Measurements from ENCODE around the gene TOM1L2.
"Not testable (repeated sequence)": the region's sequence is repeated elsewhere in the genome, so short reads cannot be mapped to it uniquely, and the experiment has no call there.

TOM1L2 gene

DNA sequence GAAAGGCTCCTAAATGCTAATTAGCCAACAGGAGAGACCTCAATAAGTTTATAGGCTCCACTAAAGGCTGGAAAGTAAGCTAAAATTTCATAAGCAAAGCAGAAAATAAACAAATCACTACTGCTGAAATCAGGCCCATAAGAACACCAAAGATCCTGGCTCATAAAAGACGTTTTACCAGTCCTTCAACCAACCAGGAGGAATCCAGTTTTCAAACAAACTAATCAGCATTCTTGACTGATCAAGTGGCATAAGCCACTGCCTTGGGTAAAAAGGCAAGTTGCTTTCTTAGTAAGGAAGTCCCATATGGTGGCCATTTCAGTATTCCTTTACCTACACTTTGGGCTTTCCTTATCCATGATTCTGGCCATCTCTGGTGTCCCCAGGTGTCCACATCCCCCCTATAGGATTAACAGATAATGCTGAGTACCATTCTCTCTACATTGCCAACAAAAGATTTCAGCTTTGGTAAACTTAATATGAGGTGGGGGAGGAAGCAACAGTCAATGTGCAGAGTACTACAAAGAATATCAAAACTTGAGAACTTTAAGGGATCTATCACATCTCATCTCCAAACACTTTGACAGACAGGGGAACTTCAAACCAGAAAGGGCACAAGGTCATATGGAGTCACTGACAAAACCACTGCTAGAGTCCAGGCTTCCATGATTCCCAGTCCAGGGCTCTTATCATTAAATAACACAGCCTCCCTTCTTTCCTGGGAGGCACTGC, 1.3 kb downstream of the TOM1L2 start:
- no peak for FAIRE-seq

- no peak for FAIRE-seq
Observed at GRCh38 chr17:17966399-17966798, 5.8 kb downstream of the TOM1L2 start.

GRCh38 chr17:17965152-17965721, 7.0 kb downstream of the TOM1L2 start:
- no peak for FAIRE-seq

- FAIRE-seq: no peak
Observed at GRCh38 chr17:17964710-17965109, 7.5 kb downstream of the TOM1L2 start.

DNA sequence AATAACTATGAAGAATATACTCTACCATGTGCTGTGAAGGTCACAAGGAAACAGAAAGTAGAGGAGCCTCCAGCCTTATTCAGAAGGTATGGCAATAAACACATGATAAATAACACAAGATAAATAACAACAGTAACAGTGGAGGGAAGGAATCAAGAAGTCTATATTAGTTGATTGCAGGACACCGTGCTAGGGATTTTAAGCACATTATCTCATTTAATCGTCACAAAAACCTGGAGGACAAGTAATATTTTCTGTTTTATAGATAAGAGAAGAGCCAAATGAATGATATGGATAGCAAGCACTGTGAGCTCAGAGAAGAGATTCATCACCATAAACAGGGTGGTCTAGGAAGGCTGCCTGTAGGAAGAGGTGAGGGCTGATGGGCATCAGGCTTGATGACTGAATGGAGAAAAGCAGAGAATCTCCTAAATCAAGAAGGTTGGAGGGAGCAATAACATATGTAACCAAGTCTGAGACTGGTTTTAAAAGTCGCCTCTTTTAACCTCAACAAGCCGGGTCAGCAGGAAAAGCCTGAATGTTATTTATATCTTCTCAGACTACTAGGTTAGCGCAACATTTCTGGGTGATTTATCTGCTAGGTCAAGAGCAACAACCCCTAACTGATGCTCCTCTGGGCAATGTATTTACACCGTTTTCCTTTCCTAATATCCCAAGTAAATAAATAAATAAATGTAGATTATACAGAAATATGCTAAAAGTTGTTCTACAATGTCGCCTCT, 8.3 kb downstream of the TOM1L2 start:
- no peak for FAIRE-seq

DNA sequence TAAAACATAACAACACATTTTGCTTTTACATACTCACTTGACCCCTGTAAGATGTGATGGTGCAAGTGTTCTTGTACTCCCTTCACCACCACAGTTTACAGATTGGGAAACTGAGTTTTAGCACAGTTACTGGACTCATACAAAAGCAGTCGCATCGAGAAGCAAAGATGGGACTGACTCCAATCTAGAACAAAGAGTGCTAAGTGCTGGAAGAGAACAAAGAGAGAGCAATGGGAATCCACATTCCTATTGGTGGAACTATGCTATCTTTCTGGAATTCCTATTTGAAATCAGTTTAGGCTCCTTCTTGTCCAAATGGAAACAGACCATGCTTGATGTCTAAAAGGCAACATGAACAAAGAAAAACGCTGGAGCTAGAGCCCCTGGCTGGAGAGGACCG, 9.1 kb downstream of the TOM1L2 start:
- FAIRE-seq: no peak

- no peak for FAIRE-seq
Observed at GRCh38 chr17:17960500-17961030, 11.6 kb downstream of the TOM1L2 start.

DNA sequence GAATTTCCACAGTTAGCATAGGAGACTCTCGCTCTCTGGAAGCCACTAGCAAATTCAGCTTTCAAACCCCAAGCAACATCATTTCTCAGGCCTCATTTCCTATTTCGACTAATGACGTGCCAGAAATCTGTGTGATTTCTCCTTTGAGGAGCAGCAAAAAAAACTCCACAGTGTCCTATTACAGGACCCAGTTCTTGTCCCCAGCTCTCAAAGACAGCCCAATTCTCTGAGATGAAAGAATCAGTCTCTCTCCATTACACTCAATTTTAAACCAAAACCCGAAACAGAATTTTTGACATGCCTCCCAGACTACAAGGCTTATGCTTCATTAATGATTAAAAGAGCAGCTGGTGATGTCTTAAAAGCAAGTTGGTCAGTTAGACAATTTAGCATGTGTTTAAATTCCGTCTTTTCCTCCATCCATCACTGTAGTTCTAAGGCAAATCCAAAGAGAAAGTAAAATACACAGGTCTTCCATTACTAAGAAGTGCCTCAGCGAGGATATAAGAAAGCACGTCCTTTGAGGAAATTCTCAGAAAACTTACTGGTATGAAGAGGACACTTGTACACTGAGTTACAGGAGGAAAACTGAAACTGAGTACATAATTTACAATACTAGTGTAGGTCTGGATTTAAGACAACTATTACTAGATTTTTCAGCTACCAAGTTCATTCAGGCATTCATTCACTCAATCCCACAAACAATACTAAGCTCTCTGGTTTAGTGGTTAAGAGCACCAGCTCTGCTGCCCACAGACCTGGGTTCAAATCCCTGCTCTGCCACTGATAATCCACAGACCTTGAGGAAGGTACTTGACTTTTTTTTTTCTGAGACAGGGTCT, 12.5 kb downstream of the TOM1L2 start:
- FAIRE-seq: peak; percentile 82

DNA sequence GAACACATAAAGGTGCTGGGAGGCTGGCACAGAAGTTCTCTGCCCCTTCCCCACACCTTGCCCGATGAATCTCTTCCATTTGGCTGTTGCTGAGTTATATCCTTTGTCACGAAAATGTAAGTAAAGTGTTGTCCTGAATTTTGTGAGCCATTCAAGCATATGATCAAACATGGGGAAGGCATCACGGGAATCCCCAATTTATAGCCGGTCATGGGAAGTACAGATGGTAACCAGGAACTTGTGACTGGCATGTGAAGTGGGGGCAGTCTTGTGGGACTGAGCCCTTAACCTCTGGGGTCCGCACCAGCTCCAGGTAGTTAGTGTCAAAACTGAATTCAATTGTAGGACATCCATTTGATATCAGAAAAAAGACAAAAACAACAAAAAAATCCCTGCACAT, 13.2 kb downstream of the TOM1L2 start:
- FAIRE-seq: no peak

DNA sequence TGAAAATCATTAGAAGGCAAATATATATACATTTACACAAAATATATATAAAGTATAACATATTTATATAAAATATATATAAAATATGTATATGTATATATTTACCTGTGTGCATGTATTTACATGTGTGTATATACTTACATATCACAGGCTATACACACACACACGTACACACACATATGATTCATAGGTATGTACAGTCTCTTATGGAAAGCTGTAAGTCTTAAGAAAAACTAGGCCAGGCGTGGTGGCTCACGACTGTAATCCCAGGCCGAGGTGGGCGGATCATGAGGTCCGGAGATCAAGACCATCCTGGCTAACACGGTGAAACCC, 14.7 kb downstream of the TOM1L2 start:
- FAIRE-seq: peak; percentile 30

GRCh38 chr17:17955790-17956341, 16.3 kb downstream of the TOM1L2 start:
- FAIRE-seq: not testable (repeated sequence)

DNA sequence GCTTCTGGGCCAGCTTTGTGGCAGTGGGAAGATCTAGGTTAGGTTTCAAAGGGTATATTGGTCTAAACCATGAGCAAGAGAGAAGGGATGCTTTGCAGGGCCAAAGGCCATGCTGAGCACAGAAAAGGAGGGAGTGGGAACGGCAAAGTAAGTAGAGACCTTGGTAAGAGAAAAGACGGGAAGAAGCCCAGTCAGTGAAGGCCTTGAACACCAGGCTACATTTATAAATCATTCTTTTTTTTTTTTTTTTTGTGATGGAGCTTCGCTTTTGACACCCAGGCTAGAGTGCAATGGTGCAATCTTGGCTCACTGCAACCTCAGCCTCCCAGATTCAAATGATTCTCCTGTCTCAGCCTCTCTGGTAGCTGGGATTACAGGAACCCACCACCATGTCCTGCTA, 18.1 kb downstream of the TOM1L2 start:
- FAIRE-seq: no peak

DNA sequence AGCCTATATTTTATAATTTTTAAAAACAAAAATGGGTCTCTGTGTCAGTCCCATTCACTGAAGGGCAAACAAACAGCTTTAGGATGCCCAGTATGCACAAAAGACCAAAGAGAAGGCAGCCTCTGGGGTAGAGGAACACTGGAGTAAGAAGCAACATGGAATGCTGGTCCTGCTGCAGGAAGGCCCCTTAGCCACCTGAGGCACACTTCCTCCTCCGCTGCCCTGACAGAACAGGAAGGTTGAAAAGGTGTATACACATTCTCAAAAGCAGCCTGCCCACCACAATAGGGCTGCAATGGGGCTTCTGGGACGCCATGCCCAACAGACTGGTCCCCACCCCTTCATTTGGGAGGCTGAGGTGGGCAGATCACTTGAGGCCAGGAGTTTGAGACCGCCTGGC, 19.5 kb downstream of the TOM1L2 start:
- no peak for FAIRE-seq

GRCh38 chr17:17951524-17951923, 20.7 kb downstream of the TOM1L2 start:
- FAIRE-seq: peak; percentile 68

- FAIRE-seq: no peak
Observed at GRCh38 chr17:17950806-17951205, 21.4 kb downstream of the TOM1L2 start.

- no peak for FAIRE-seq
Observed at GRCh38 chr17:17950347-17950746, 21.9 kb downstream of the TOM1L2 start.

DNA sequence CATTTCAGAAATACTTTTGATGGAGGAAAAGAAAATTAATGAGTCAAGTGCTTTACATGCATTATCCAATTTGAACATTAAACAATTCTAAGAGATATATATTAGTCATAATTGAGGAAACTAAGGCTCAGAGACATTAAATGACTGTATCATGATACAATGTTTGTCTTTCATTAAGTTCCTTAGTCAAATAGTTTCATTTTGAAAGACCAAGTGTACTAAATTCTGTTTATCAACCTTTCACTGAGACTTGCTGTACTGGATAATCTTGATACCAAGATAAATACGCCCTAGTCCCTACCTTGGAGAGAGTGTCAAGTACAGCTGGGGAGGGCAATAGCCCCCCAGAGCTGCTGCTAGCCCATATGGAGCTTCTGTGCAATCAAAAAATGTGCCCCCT, 24.2 kb downstream of the TOM1L2 start:
- FAIRE-seq: peak; percentile 69

- no peak for FAIRE-seq
Observed at GRCh38 chr17:17947309-17947708, 24.9 kb downstream of the TOM1L2 start.

DNA sequence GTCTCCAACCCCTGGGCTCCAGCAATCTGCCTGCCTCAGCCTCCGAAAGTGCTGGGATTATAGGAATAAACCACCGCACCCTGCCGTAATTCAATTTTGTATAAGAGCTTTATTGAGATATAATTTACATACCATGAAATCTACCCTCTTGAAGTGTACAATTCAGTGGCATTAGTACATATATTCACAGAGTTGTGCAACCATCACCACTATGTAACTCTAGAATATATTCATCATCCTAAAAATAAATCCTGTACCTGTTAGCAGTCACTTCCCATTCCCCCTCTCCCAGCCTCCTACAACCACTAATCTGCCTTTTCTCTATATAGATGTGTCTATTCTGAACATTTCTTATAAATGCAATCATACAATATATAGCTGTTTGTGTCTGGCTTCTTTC, 26.1 kb downstream of the TOM1L2 start:
- FAIRE-seq: peak; percentile 85

GRCh38 chr17:17944743-17945142, 27.5 kb downstream of the TOM1L2 start:
- peak; percentile 96 for FAIRE-seq

DNA sequence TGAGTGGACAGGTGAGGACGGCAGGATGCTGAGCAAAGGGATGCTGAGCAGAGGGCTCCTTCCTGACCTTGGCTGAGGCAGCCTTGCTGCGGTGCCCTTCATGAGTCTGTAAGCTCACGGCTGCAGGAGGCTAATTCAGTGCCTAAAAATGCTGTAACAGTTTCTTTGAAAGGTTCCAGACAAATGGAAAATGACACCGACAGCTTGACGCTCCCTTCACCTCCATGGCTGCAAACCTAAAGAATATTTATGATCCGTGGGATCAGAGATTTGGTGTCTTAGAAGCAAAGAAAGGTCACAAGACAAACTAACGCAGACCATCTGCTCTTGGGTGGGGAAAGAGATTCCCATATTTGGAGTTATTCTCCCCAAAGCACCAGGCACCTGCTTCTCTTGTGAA, 28.0 kb downstream of the TOM1L2 start:
- FAIRE-seq: no peak

- no peak for FAIRE-seq
Observed at GRCh38 chr17:17943281-17943984, 28.8 kb downstream of the TOM1L2 start.
